ENCODE data around the gene IPO11. TPM values are rescaled to one million over a fixed set of nuclear protein-coding genes. Genes with fewer than 3 reads are reported as not detected.

IPO11 gene
- total RNA-seq, 4 donors from 2014 or later, result 12.0 to 23.7 (median 20.8) TPM

- TF ChIP-seq POLR2A (IDR thresholded peaks at IDR 0.05), result no peak
- TF ChIP-seq EP300 (IDR thresholded peaks at IDR 0.05), result no peak
- no peak for TF ChIP-seq CTCF (IDR thresholded peaks at IDR 0.05)
- TF ChIP-seq POLR2AphosphoS5 (IDR thresholded peaks at IDR 0.05), result no peak
- Histone ChIP-seq H3K9me3 (no peaks in the 10 kb centered on the region), H3K4me1 (no peaks in the 10 kb centered on the region), H3K36me3 (peaks cover 31% of the 10 kb centered on the region), H3K27me3 (no peaks in the 10 kb centered on the region), H3K4me3 (no peak overlapping the region), H3K27ac (no peak overlapping the region)
- no peak for DNase-seq (ENCODE audit: low spot score in 2 of 2)
- WGBS, result 84% methylated on average over 3 of the region's 3 CpGs
Measured at GRCh38 chr5:62627121-62627520, 214.6 kb downstream of the IPO11 start.

- Histone ChIP-seq H3K36me3 (peaks cover 31% of the 10 kb centered on the region), H3K4me3 (no peak overlapping the region), H3K27ac (no peak overlapping the region), H3K4me1 (no peaks in the 10 kb centered on the region), H3K27me3 (no peaks in the 10 kb centered on the region), H3K9me3 (no peaks in the 10 kb centered on the region)
- no peak for DNase-seq (ENCODE audit: low spot score in 2 of 2)
- WGBS, result 86% methylated on average over 5 of the region's 5 CpGs
- no peak for TF ChIP-seq POLR2AphosphoS5 (IDR thresholded peaks at IDR 0.05)
- no peak for TF ChIP-seq POLR2A (IDR thresholded peaks at IDR 0.05)
- TF ChIP-seq EP300 (IDR thresholded peaks at IDR 0.05), result no peak
- no peak for TF ChIP-seq CTCF (IDR thresholded peaks at IDR 0.05)
Measured at GRCh38 chr5:62627901-62628300, 215.3 kb downstream of the IPO11 start.

- DNase-seq (ENCODE audit: low spot score in 2 of 2), result no peak
- H3K27ac ChIP-seq, result no peak overlapping the region
- H3K9me3 ChIP-seq, result no peaks in the 10 kb centered on the region
- H3K4me1 ChIP-seq, result no peaks in the 10 kb centered on the region
- no peaks in the 10 kb centered on the region for H3K27me3 ChIP-seq
- H3K4me3 ChIP-seq, result no peak overlapping the region
- no peak for TF ChIP-seq CTCF (IDR thresholded peaks at IDR 0.05)
- TF ChIP-seq EP300 (IDR thresholded peaks at IDR 0.05), result no peak
- no peak for TF ChIP-seq POLR2AphosphoS5 (IDR thresholded peaks at IDR 0.05)
- no peak for TF ChIP-seq POLR2A (IDR thresholded peaks at IDR 0.05)
- H3K36me3 ChIP-seq, result peaks cover 26% of the 10 kb centered on the region
- WGBS, result 51% methylated on average over 3 of the region's 3 CpGs
Measured at GRCh38 chr5:62631909-62632580, 219.5 kb downstream of the IPO11 start.

- TF ChIP-seq CTCF (IDR thresholded peaks at IDR 0.05), result no peak
- TF ChIP-seq POLR2A (IDR thresholded peaks at IDR 0.05), result no peak
- no peak for TF ChIP-seq EP300 (IDR thresholded peaks at IDR 0.05)
- TF ChIP-seq POLR2AphosphoS5 (IDR thresholded peaks at IDR 0.05), result no peak
- no peaks in the 10 kb centered on the region for H3K9me3 ChIP-seq
- H3K4me1 ChIP-seq, result no peaks in the 10 kb centered on the region
- H3K4me3 ChIP-seq, result no peak overlapping the region
- no peak for DNase-seq (ENCODE audit: low spot score in 2 of 2)
- H3K27ac ChIP-seq, result no peak overlapping the region
- H3K27me3 ChIP-seq, result no peaks in the 10 kb centered on the region
- H3K36me3 ChIP-seq, result peaks cover 19% of the 10 kb centered on the region
Measured at GRCh38 chr5:62633243-62633642, 220.7 kb downstream of the IPO11 start.

- WGBS, result 92% methylated on average over 4 of the region's 4 CpGs
- Histone ChIP-seq H3K4me3 (no peak overlapping the region), H3K9me3 (no peaks in the 10 kb centered on the region), H3K27ac (no peak overlapping the region), H3K36me3 (no peaks in the 10 kb centered on the region), H3K4me1 (no peaks in the 10 kb centered on the region), H3K27me3 (no peaks in the 10 kb centered on the region)
- no peak for DNase-seq (ENCODE audit: low spot score in 2 of 2)
- no peak for TF ChIP-seq CTCF (IDR thresholded peaks at IDR 0.05)
- TF ChIP-seq POLR2AphosphoS5 (IDR thresholded peaks at IDR 0.05), result no peak
- TF ChIP-seq EP300 (IDR thresholded peaks at IDR 0.05), result no peak
- no peak for TF ChIP-seq POLR2A (IDR thresholded peaks at IDR 0.05)
Measured at GRCh38 chr5:62640446-62640845, 227.9 kb downstream of the IPO11 start.

Measured in suprapubic skin (tissue), 4 donors.